HepG2 (cell line): ENCODE measurements around the gene RAB2B. TPM values are rescaled to one million over a fixed set of nuclear protein-coding genes. Genes with fewer than 3 reads are reported as not detected.
A peak's percentile ranks its signal among the peaks of the same experiment; 100 is the strongest.

ENCODE experiments used
- ADNP ChIP-seq: sonication (generic); formaldehyde crosslinking; IDR thresholded peaks from 2 replicates; pipeline ENCODE4 v1.4.0; 2020; ENCODE audit warnings: missing genetic modification reagents
- BRD4 ChIP-seq: sonication (generic); formaldehyde crosslinking; IDR thresholded peaks from 2 replicates; pipeline ENCODE4 v1.4.0; 2020; ENCODE audit warnings: missing genetic modification reagents
- CHD2 ChIP-seq: IDR thresholded peaks from 2 replicates; pipeline ENCODE4 v1.6.1; 2011; ENCODE audit warnings: low read depth, low read length, improper control_type of control experiment
- DZIP1 ChIP-seq: sonication (generic); formaldehyde crosslinking; IDR thresholded peaks from 2 replicates; pipeline ENCODE4 v1.5.0; 2020; ENCODE audit warnings: mild to moderate bottlenecking, missing genetic modification reagents
- GLMP ChIP-seq: sonication (generic); formaldehyde crosslinking; IDR thresholded peaks from 2 replicates; pipeline ENCODE4 v1.9.0; 2021; ENCODE audit warnings: missing genetic modification reagents, mild to moderate bottlenecking, borderline replicate concordance
- HIC2 ChIP-seq: sonication (generic); formaldehyde crosslinking; IDR thresholded peaks from 2 replicates; pipeline ENCODE4 v1.9.0; 2022; ENCODE audit warnings: low read depth, missing genetic modification reagents
- HOXD1 ChIP-seq: sonication (generic); formaldehyde crosslinking; IDR thresholded peaks from 2 replicates; pipeline ENCODE4 v1.5.0; 2020; ENCODE audit warnings: missing genetic modification reagents
- KLF11 ChIP-seq: IDR thresholded peaks from 2 replicates; pipeline ENCODE4 v1.6.1; 2016; ENCODE audit warnings: missing compliant biosample characterization
- MAF1 ChIP-seq: sonication (generic); formaldehyde crosslinking; IDR thresholded peaks from 2 replicates; pipeline ENCODE4 v1.5.0; 2020; ENCODE audit warnings: missing genetic modification reagents, borderline replicate concordance
- PLSCR1 ChIP-seq: sonication (generic); formaldehyde crosslinking; IDR thresholded peaks from 2 replicates; pipeline ENCODE4 v1.5.0; 2020; ENCODE audit warnings: missing genetic modification reagents, mild to moderate bottlenecking, borderline replicate concordance
- PTBP1 ChIP-seq: fragments of 200-400 bp; formaldehyde crosslinking; IDR thresholded peaks from 2 replicates; pipeline ENCODE4 v1.6.1; 2018; ENCODE audit warnings: low read length, low read depth; ENCODE audit not compliant: poor library complexity, severe bottlenecking
- SIX1 ChIP-seq: sonication (generic); formaldehyde crosslinking; IDR thresholded peaks from 2 replicates; pipeline ENCODE4 v1.4.0; 2020; ENCODE audit warnings: missing genetic modification reagents, borderline replicate concordance
- SMYD3 ChIP-seq: sonication (generic); formaldehyde crosslinking; IDR thresholded peaks from 2 replicates; pipeline ENCODE4 v1.8.1; 2023; ENCODE audit warnings: mild to moderate bottlenecking, missing genetic modification reagents
- TCF7 ChIP-seq: sonication (generic); IDR thresholded peaks from 2 replicates; pipeline ENCODE4 v1.6.1; 2016; ENCODE audit warnings: antibody characterized with exemption, low read depth
- UBTF ChIP-seq: sonication (generic); formaldehyde crosslinking; IDR thresholded peaks from 2 replicates; pipeline ENCODE4 v1.4.0; 2020; ENCODE audit warnings: mild to moderate bottlenecking, missing genetic modification reagents
- ZNF256 ChIP-seq: sonication (generic); formaldehyde crosslinking; conservative IDR thresholded peaks from 2 replicates; pipeline ENCODE4 v1.4.0; 2020; ENCODE audit warnings: missing genetic modification reagents
- ZNF790 ChIP-seq: sonication (generic); formaldehyde crosslinking; IDR thresholded peaks from 2 replicates; pipeline ENCODE4 v1.8.0; 2022; ENCODE audit warnings: missing genetic modification reagents, mild to moderate bottlenecking, borderline replicate concordance
- ZNF891 ChIP-seq: sonication (generic); formaldehyde crosslinking; IDR thresholded peaks from 2 replicates; pipeline ENCODE4 v1.5.0; 2020; ENCODE audit warnings: mild to moderate bottlenecking, missing genetic modification reagents
- polyA plus RNA-seq, 8 experiments: library from polyadenylated mRNA; depleted of rRNA in 3 of 8; stranded (reverse) in 7 of 8; unstranded in 1 of 8; fragments of >200 nt; fragmentation: Illumina TruSeq in 4 of 8; extraction: Trizol in 4 of 8; gene quantifications; 2 replicates each; pipeline versions ENCODE4 v1.2.1 to v1.2.3, GENCODE V29; 2011 to 2016; ENCODE audit warnings: low read depth in 4 of 8, missing spikeins in 1 of 8, mixed read lengths in 1 of 8; ENCODE audit not compliant: insufficient read depth in 1 of 8
- total RNA-seq, 5 experiments: library from RNA; depleted of rRNA; stranded (reverse); fragments of >200 nt; fragmentation: Illumina TruSeq; extraction: Trizol; gene quantifications; 2 replicates each; pipeline ENCODE4 v1.2.3, GENCODE V29; 2016; ENCODE audit warnings: low read depth in 1 of 5

RAB2B gene
- total and polyA plus RNA-seq, 2 of the 13 experiments (the other 11 are each of a cell fraction or from before 2014, with no cell fraction given) = 36.0 to 60.6 TPM

- TF ChIP-seq CHD2 (0 out of 2 replicates have a peak, but pooled peaks have one; percentile 56), ZNF891 (CRISPR knock-in tag) (peak; percentile 74; the same call in 1 of the 2 replicates), HOXD1 (CRISPR knock-in tag) (peak; percentile 84; the same call in 1 of the 2 replicates), SMYD3 (CRISPR knock-in tag) (no peak), MAF1 (CRISPR knock-in tag) (peak; percentile 64; the same call in 1 of the 2 replicates), BRD4 (0 out of 2 replicates have a peak, but pooled peaks have one; percentile 73), HIC2 (CRISPR knock-in tag) (no peak), PLSCR1 (CRISPR knock-in tag) (no peak), SIX1 (no peak), TCF7 (no peak), GLMP (CRISPR knock-in tag) (no peak), PTBP1 (no peak), KLF11 (peak; percentile 66; the same call in 1 of the 2 replicates), DZIP1 (no peak), ZNF256 (0 out of 2 replicates have a peak, but pooled peaks have one; percentile 69), ZNF790 (peak; percentile 74; the same call in 1 of the 2 replicates), ADNP (no peak), UBTF (CRISPR knock-in tag) (peak; percentile 62)
Measured at GRCh38 chr14:21476925-21477681, at the start of gene RAB2B, which contains the start of gene TOX4 (continued).
